Ovary (tissue), 3 donors: ENCODE data around the gene PTCRA.

Source experiments
- CTCF ChIP-seq, 3 donors: fragments of 450-650 bp in 2 of 3; fragments of 200-600 bp in 1 of 3; IDR thresholded peaks; one replicate each; pipeline versions ENCODE4 v1.5.1 to v1.8.0; 2016 to 2022; ENCODE audit warnings: antibody characterized with exemption in 3 of 3, mild to moderate bottlenecking in 1 of 3
- EP300 ChIP-seq: sonication (generic); formaldehyde crosslinking; IDR thresholded peaks from one replicate; pipeline ENCODE4 v1.6.1; 2017; ENCODE audit warnings: antibody characterized with exemption
- POLR2A ChIP-seq: fragments of 450-650 bp; IDR thresholded peaks from one replicate; pipeline ENCODE4 v1.6.1; 2017; ENCODE audit warnings: antibody characterized with exemption, mild to moderate bottlenecking, moderate library complexity
- donor health status: DM: no; HTN: no; CAD: no.

- no peak for TF ChIP-seq POLR2A
- no peak for TF ChIP-seq CTCF (IDR thresholded peaks at IDR 0.05)
- TF ChIP-seq EP300: no peak
These were observed 44.0 kb downstream of the PTCRA start for GRCh38 chr6:42959917-42960242.
